SK-N-MC (cell line): ENCODE data around the gene RAMAC.
A peak's percentile ranks its signal among the peaks of the same experiment; 100 is the strongest.
"Not testable (repeated sequence)": the region's sequence is repeated elsewhere in the genome, so short reads cannot be mapped to it uniquely, and the experiment has no call there.

ENCODE experiments used
- DNase-seq: peaks from one replicate; pipeline ENCODE4 v3.0.0-alpha.2; 2011; ENCODE audit warnings: low read depth, low spot score
- H3K27ac ChIP-seq: fragments of 200-600 bp; sonication (generic); 2 replicates; pipeline ENCODE4 v1.5.1; 2016; ENCODE audit warnings: mixed run types
- H3K36me3 ChIP-seq: fragments of 200-600 bp; sonication (generic); 2 replicates; pipeline ENCODE4 v1.6.1; 2017; ENCODE audit warnings: antibody characterized with exemption, low read length, mixed read lengths; ENCODE audit not compliant: insufficient read depth
- H3K4me3 ChIP-seq: fragments of 200-600 bp; sonication (generic); 2 replicates; pipeline ENCODE4 v1.5.1; 2016
- H3K9ac ChIP-seq: fragments of 200-600 bp; sonication (generic); 2 replicates; pipeline ENCODE4 v1.8.0; 2017; ENCODE audit warnings: mixed run types, mixed read lengths; ENCODE audit not compliant: insufficient read length
- H3K9me3 ChIP-seq: fragments of 200-600 bp; sonication (generic); 2 replicates; pipeline ENCODE4 v1.6.1; 2017; ENCODE audit warnings: low read depth, mild to moderate bottlenecking, antibody characterized with exemption, low read length, moderate library complexity, mixed read lengths
- EZH2 ChIP-seq: fragments of 200-600 bp; sonication (generic); IDR thresholded peaks from one replicate; pipeline ENCODE4 v1.6.1; 2017; ENCODE audit warnings: antibody characterized with exemption
- FOXP2 ChIP-seq: optimal IDR thresholded peaks from 2 replicates; pipeline ENCODE3; 2011; ENCODE audit warnings: mild to moderate bottlenecking, moderate library complexity; ENCODE audit not compliant: insufficient read depth; ENCODE audit errors: extremely low read length, control extremely low read depth
- POLR2AphosphoS5 ChIP-seq: IDR thresholded peaks from 2 replicates; pipeline ENCODE4 v1.6.1; 2012; ENCODE audit warnings: mild to moderate bottlenecking, low read depth, low read length, borderline replicate concordance

The RAMAC gene

GRCh38 chr15:82999426-82999825 lies 13.4 kb downstream of the RAMAC start:
- Histone ChIP-seq H3K4me3 (no peak overlapping the region), H3K27ac (no peak overlapping the region), H3K9ac (no peak overlapping the region), H3K9me3 (no peaks in the 10 kb centered on the region), H3K36me3 (no peaks in the 10 kb centered on the region)
- TF ChIP-seq FOXP2 (no peak), POLR2AphosphoS5 (no peak), EZH2 (no peak)
- DNase-seq = no peak

- DNase-seq = peak; percentile 37
- Histone ChIP-seq H3K9ac (peak overlapping the region; percentile 8), H3K27ac (no peak overlapping the region), H3K36me3 (no peaks in the 10 kb centered on the region), H3K9me3 (no peaks in the 10 kb centered on the region), H3K4me3 (peak overlapping the region; percentile 60)
- no peak for TF ChIP-seq EZH2
- no peak for TF ChIP-seq POLR2AphosphoS5
- TF ChIP-seq FOXP2 = no peak
Measured at GRCh38 chr15:82999905-83000671, 14.1 kb downstream of the RAMAC start.

- not testable (repeated sequence) for H3K9me3 ChIP-seq, H3K9ac ChIP-seq, DNase-seq, H3K36me3 ChIP-seq, H3K27ac ChIP-seq, H3K4me3 ChIP-seq
Measured at GRCh38 chr15:83000672-83001031, 14.6 kb downstream of the RAMAC start.

GRCh38 chr15:83010709-83011270 lies 24.8 kb downstream of the RAMAC start:
- Histone ChIP-seq H3K9me3 (no peaks in the 10 kb centered on the region), H3K27ac (no peak overlapping the region), H3K9ac (peak overlapping the region; percentile 83), H3K4me3 (peak overlapping the region; percentile 100), H3K36me3 (peaks cover 26% of the 10 kb centered on the region)
- peak; percentile 34 for DNase-seq
- TF ChIP-seq FOXP2 = peak; percentile 55
- no peak; the same call in 1 of the 2 replicates for TF ChIP-seq POLR2AphosphoS5
- no peak for TF ChIP-seq EZH2

GRCh38 chr15:83011271-83012075 lies 25.5 kb downstream of the RAMAC start, which contains the start of gene C15orf40:
TSS of gene C15orf40 (minus strand) at chr15:83011639. CDS start at chr15:83011607, 32 bp downstream.
- Histone ChIP-seq H3K36me3 (peaks cover 26% of the 10 kb centered on the region), H3K9ac (peak within 1 kb of the TSS; percentile 83), H3K27ac (no peak within 1 kb of the TSS), H3K4me3 (peak within 1 kb of the TSS; percentile 100), H3K9me3 (no peaks in the 10 kb centered on the region)
- peak; percentile 92 for TF ChIP-seq POLR2AphosphoS5
- TF ChIP-seq FOXP2 = no peak
- TF ChIP-seq EZH2 = no peak
- DNase-seq = no peak

- peaks cover 23% of the 10 kb centered on the region for H3K36me3 ChIP-seq
- TF ChIP-seq FOXP2 (no peak), POLR2AphosphoS5 (no peak), EZH2 (no peak)
- H3K9me3 ChIP-seq = no peaks in the 10 kb centered on the region
- no peak for DNase-seq
- H3K4me3 ChIP-seq = peak overlapping the region; percentile 100
- peak overlapping the region; percentile 83 for H3K9ac ChIP-seq
- no peak overlapping the region for H3K27ac ChIP-seq
Measured at GRCh38 chr15:83012076-83012426, 26.0 kb downstream of the RAMAC start.

GRCh38 chr15:83012636-83013035 lies 26.6 kb downstream of the RAMAC start:
- Histone ChIP-seq H3K4me3 (no peak overlapping the region), H3K27ac (no peak overlapping the region), H3K36me3 (peaks cover 27% of the 10 kb centered on the region), H3K9ac (no peak overlapping the region), H3K9me3 (no peaks in the 10 kb centered on the region)
- no peak for DNase-seq
- TF ChIP-seq POLR2AphosphoS5 = no peak
- no peak for TF ChIP-seq EZH2
- TF ChIP-seq FOXP2 = no peak

GRCh38 chr15:83014205-83014653 lies 28.2 kb downstream of the RAMAC start:
- Histone ChIP-seq H3K27ac (no peak overlapping the region; the same call in 1 of the 2 replicates), H3K36me3 (peaks cover 29% of the 10 kb centered on the region), H3K4me3 (no peak overlapping the region), H3K9ac (no peak overlapping the region), H3K9me3 (no peaks in the 10 kb centered on the region)
- TF ChIP-seq POLR2AphosphoS5 (no peak), FOXP2 (no peak), EZH2 (no peak)
- DNase-seq = no peak

GRCh38 chr15:83015361-83015760 lies 29.4 kb downstream of the RAMAC start:
- no peak overlapping the region for H3K27ac ChIP-seq
- H3K36me3 ChIP-seq = peaks cover 30% of the 10 kb centered on the region
- no peak overlapping the region for H3K4me3 ChIP-seq
- H3K9me3 ChIP-seq = no peaks in the 10 kb centered on the region
- H3K9ac ChIP-seq = no peak overlapping the region
- no peak for TF ChIP-seq FOXP2
- no peak for TF ChIP-seq EZH2
- TF ChIP-seq POLR2AphosphoS5 = no peak
- no peak for DNase-seq
